ENCODE results near the gene NPIPA5. TPM values are rescaled to one million over a fixed set of nuclear protein-coding genes. Genes with fewer than 3 reads are reported as not detected.
A peak's percentile ranks its signal among the peaks of the same experiment; 100 is the strongest.
"Not testable (repeated sequence)": the region's sequence is repeated elsewhere in the genome, so short reads cannot be mapped to it uniquely, and the experiment has no call there.

NPIPA5 gene
- total RNA-seq, 1 experiment from 2014 or later = 0.68 TPM

DNA sequence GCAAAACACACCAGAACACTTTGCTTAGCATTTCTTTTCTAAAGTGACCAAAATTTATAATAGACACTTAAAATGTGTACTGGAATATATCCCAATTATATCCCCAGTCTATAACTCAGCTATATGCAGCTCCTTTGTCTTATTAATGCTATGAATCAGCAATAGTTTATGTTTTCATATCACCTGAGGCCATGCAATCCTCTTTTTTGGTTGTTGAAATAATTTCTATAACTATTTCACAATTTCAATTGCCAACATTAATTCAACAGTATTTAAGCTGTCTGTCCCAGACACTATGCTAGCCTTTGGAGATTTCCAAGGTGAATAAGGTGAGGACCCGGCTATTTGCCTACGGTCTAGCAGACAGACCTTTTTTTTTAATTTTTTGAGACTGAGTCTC lies 39.1 kb upstream of the NPIPA5 start:
- CTCF ChIA-PET = no interaction called here
- H3K36me3 ChIP-seq (ENCODE audit: low read depth) = no peaks in the 10 kb centered on the region
- H3K9me3 ChIP-seq (ENCODE audit: insufficient read depth, low read depth) = no peaks in the 10 kb centered on the region
- H3K4me2 ChIP-seq = no peak overlapping the region
- H2AFZ ChIP-seq = no peak overlapping the region
- peaks cover 30% of the 10 kb centered on the region for H3K4me1 ChIP-seq (replicated peaks; ENCODE audit: insufficient read depth)
- H4K20me1 ChIP-seq (ENCODE audit: insufficient read depth) = no peaks in the 10 kb centered on the region
- H3K9me2 ChIP-seq (ENCODE audit: insufficient read depth) = no peaks in the 10 kb centered on the region
- peaks cover 21% of the 10 kb centered on the region for H3F3A ChIP-seq (ENCODE audit: insufficient read depth, low read depth)
- H3K79me2 ChIP-seq (ENCODE audit: low read depth) = no peaks in the 10 kb centered on the region
- BruUV-seq (replicated peaks) = no TSS peak
- POLR2A ChIA-PET (ENCODE audit: unreplicated experiment) = no interaction called here
- no peak overlapping the region for H3K27ac ChIP-seq
- no peak overlapping the region for H3K4me3 ChIP-seq
- DNase-seq = no peak
- intact Hi-C loops (cut with micrococcal nuclease; ENCODE audit: unreplicated experiment) = no loop called here
- H3K27me3 ChIP-seq (ENCODE audit: insufficient read depth, low read depth) = no peaks in the 10 kb centered on the region
- TF ChIP-seq EZH2 (IDR thresholded peaks at IDR 0.05; ENCODE audit: low read depth) = no peak
- TF ChIP-seq, protein P1, sequence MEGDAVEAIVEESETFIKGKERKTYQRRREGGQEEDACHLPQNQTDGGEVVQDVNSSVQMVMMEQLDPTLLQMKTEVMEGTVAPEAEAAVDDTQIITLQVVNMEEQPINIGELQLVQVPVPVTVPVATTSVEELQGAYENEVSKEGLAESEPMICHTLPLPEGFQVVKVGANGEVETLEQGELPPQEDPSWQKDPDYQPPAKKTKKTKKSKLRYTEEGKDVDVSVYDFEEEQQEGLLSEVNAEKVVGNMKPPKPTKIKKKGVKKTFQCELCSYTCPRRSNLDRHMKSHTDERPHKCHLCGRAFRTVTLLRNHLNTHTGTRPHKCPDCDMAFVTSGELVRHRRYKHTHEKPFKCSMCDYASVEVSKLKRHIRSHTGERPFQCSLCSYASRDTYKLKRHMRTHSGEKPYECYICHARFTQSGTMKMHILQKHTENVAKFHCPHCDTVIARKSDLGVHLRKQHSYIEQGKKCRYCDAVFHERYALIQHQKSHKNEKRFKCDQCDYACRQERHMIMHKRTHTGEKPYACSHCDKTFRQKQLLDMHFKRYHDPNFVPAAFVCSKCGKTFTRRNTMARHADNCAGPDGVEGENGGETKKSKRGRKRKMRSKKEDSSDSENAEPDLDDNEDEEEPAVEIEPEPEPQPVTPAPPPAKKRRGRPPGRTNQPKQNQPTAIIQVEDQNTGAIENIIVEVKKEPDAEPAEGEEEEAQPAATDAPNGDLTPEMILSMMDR (conservative IDR thresholded peaks at IDR 0.05) = no peak

DNA sequence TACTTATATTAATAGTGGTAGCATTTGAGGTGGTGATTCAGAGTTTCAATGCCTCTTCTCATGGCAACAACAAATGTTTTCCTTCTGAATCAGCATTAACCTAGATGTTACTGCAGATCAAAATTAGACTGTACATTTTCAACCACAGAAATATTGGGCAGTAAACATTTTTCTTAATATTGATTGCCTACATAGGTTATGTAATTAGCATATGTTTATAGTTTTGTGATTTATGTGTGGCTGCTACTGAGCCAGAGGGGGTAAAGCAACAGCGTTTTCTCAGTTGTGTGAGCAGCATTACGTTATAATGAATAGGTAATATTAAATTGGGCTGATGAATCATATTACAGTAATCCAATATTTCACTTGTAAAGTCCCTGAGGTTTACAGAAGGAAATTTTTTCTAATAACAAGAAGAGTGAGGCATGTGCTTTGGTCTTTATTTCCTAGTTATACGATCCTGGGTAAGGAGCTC lies 37.5 kb upstream of the NPIPA5 start:
- CTCF ChIA-PET = interaction anchor here (0.6 kb wide), 1 partner anchor 15 kb away, joined by 7 read pairs; no protein-coding TSS in a partner anchor
- TF ChIP-seq, protein P1 (conservative IDR thresholded peaks at IDR 0.05) = no peak
- no peak for TF ChIP-seq EZH2 (IDR thresholded peaks at IDR 0.05; ENCODE audit: low read depth)
- no TSS peak for BruUV-seq (replicated peaks)
- peak in 1 of 2 experiments; percentile 81 for DNase-seq
- no peaks in the 10 kb centered on the region for H3K9me3 ChIP-seq (ENCODE audit: insufficient read depth, low read depth)
- intact Hi-C loops (cut with micrococcal nuclease; ENCODE audit: unreplicated experiment) = no loop called here
- H2AFZ ChIP-seq = peak overlapping the region; percentile 16; the same call in 1 of the 2 replicates
- peaks cover 21% of the 10 kb centered on the region for H3F3A ChIP-seq (ENCODE audit: insufficient read depth, low read depth)
- H3K27ac ChIP-seq = peak overlapping the region; percentile 84
- H3K4me2 ChIP-seq = peak overlapping the region; percentile 66
- no peaks in the 10 kb centered on the region for H3K9me2 ChIP-seq (ENCODE audit: insufficient read depth)
- H3K4me1 ChIP-seq (replicated peaks; ENCODE audit: insufficient read depth) = peaks cover 30% of the 10 kb centered on the region
- POLR2A ChIA-PET (ENCODE audit: unreplicated experiment) = no interaction called here
- no peaks in the 10 kb centered on the region for H3K36me3 ChIP-seq (ENCODE audit: low read depth)
- no peaks in the 10 kb centered on the region for H4K20me1 ChIP-seq (ENCODE audit: insufficient read depth)
- H3K27me3 ChIP-seq (ENCODE audit: insufficient read depth, low read depth) = no peaks in the 10 kb centered on the region
- H3K79me2 ChIP-seq (ENCODE audit: low read depth) = no peaks in the 10 kb centered on the region
- peak overlapping the region; percentile 30; the same call in 1 of the 2 replicates for H3K4me3 ChIP-seq

DNA sequence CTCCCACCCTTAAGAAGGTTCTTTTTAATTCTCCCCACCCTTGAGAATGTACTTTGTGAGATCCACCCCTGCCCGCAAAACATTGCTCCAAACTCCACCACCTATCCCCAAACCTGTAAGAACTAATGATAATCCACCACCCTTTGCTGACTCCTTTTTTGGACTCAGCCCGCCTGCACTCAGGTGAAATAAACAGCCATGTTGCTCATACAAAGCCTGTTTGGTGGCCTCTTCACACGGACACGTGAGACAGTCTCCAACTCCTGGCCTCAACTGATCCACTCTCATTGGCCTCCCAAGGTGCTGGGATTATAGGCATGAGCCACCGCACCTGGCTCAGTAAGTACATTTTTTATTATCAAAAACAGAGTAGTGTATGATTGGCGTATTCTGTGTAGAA lies 31.4 kb upstream of the NPIPA5 start:
- H3K9me3 ChIP-seq (ENCODE audit: insufficient read depth, low read depth); H3K79me2 ChIP-seq (ENCODE audit: low read depth); H3K36me3 ChIP-seq (ENCODE audit: low read depth); DNase-seq; POLR2A ChIA-PET (ENCODE audit: unreplicated experiment); H3K9me2 ChIP-seq (ENCODE audit: insufficient read depth); H3K27me3 ChIP-seq (ENCODE audit: insufficient read depth, low read depth); H3K4me1 ChIP-seq (replicated peaks; ENCODE audit: insufficient read depth); CTCF ChIA-PET; H3K4me3 ChIP-seq; intact Hi-C loops (cut with micrococcal nuclease; ENCODE audit: unreplicated experiment); H3K27ac ChIP-seq; H2AFZ ChIP-seq; H3K4me2 ChIP-seq; H3F3A ChIP-seq (ENCODE audit: insufficient read depth, low read depth); BruUV-seq (replicated peaks); H4K20me1 ChIP-seq (ENCODE audit: insufficient read depth): not testable (repeated sequence)

DNA sequence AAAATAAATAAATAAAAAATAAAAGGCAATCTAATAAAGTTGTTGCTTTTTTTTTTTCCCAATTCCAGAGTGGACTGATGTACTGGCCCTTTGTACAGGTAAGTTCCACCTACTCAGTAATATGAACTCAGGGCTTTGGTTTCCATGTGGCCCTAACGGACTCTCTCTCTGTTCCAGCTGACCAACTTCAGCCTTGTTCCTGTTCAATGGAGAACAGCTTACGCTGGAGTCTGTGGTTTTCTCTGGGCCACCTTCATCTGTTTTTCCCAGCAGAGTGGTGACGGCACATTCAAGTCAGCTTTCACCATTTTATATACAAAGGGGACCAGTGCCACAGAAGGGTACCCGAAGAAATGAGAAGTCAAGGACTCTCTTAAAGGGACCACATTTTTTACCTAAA lies 29.7 kb upstream of the NPIPA5 start:
- H3K4me2 ChIP-seq; H3K27ac ChIP-seq; H3K9me2 ChIP-seq (ENCODE audit: insufficient read depth); H3F3A ChIP-seq (ENCODE audit: insufficient read depth, low read depth); DNase-seq; POLR2A ChIA-PET (ENCODE audit: unreplicated experiment); BruUV-seq (replicated peaks); CTCF ChIA-PET; H3K4me1 ChIP-seq (replicated peaks; ENCODE audit: insufficient read depth); H2AFZ ChIP-seq; intact Hi-C loops (cut with micrococcal nuclease; ENCODE audit: unreplicated experiment); H3K27me3 ChIP-seq (ENCODE audit: insufficient read depth, low read depth); H3K9me3 ChIP-seq (ENCODE audit: insufficient read depth, low read depth); H3K79me2 ChIP-seq (ENCODE audit: low read depth); H4K20me1 ChIP-seq (ENCODE audit: insufficient read depth); H3K36me3 ChIP-seq (ENCODE audit: low read depth); H3K4me3 ChIP-seq: not testable (repeated sequence)
